Skeletal muscle satellite cell (primary cell): ENCODE data around the gene ADCY10.

Experiments used
- H3K27me3 ChIP-seq: 2 replicates; pipeline ENCODE4 v1.7.0; 2013; ENCODE audit warnings: low read length; ENCODE audit not compliant: control insufficient read depth, insufficient read depth
- H3K36me3 ChIP-seq: 2 replicates; pipeline ENCODE4 v1.7.0; 2013; ENCODE audit warnings: mild to moderate bottlenecking, control low read depth, low read length; ENCODE audit not compliant: insufficient read depth
- H3K4me1 ChIP-seq: 2 replicates; pipeline ENCODE4 v1.7.0; 2013; ENCODE audit warnings: low read length; ENCODE audit not compliant: control insufficient read depth, insufficient read depth
- H3K4me2 ChIP-seq: 2 replicates; pipeline ENCODE4 v1.7.0; 2013; ENCODE audit warnings: mild to moderate bottlenecking, low read length
- H3K4me3 ChIP-seq: 2 replicates; pipeline ENCODE4 v1.7.0; 2013; ENCODE audit warnings: low read length
- H3K9ac ChIP-seq: 2 replicates; pipeline ENCODE4 v1.7.0; 2013; ENCODE audit warnings: mild to moderate bottlenecking, low read depth, low read length, moderate library complexity
- H3K9me3 ChIP-seq: replicated peaks from 2 replicates; pipeline ENCODE4 v1.7.0; 2013; ENCODE audit warnings: mild to moderate bottlenecking, control low read depth, low read length

The ADCY10 gene

GRCh38 chr1:167799747-167800146 lies 114.2 kb downstream of the ADCY10 start:
- Histone ChIP-seq H3K9ac (no peak overlapping the region), H3K36me3 (no peaks in the 10 kb centered on the region), H3K4me3 (no peak overlapping the region), H3K4me2 (no peak overlapping the region), H3K4me1 (peaks cover 29% of the 10 kb centered on the region), H3K9me3 (no peaks in the 10 kb centered on the region), H3K27me3 (no peaks in the 10 kb centered on the region)

- Histone ChIP-seq H3K36me3 (no peaks in the 10 kb centered on the region), H3K4me2 (no peak overlapping the region), H3K4me3 (no peak overlapping the region), H3K4me1 (peaks cover 25% of the 10 kb centered on the region), H3K9me3 (no peaks in the 10 kb centered on the region), H3K27me3 (no peaks in the 10 kb centered on the region), H3K9ac (no peak overlapping the region)
These were observed 115.0 kb downstream of the ADCY10 start for GRCh38 chr1:167798952-167799351.

GRCh38 chr1:167797015-167797414 lies 116.9 kb downstream of the ADCY10 start:
- peak overlapping the region; percentile 41 for H3K9ac ChIP-seq
- no peaks in the 10 kb centered on the region for H3K36me3 ChIP-seq
- H3K4me2 ChIP-seq = peak overlapping the region; percentile 64
- H3K27me3 ChIP-seq = no peaks in the 10 kb centered on the region
- H3K4me3 ChIP-seq = no peak overlapping the region
- H3K4me1 ChIP-seq = peaks cover 31% of the 10 kb centered on the region
- H3K9me3 ChIP-seq = no peaks in the 10 kb centered on the region

- Histone ChIP-seq H3K9me3 (no peaks in the 10 kb centered on the region), H3K4me1 (peaks cover 37% of the 10 kb centered on the region), H3K27me3 (no peaks in the 10 kb centered on the region), H3K4me3 (no peak overlapping the region), H3K36me3 (peaks cover 1% of the 10 kb centered on the region), H3K4me2 (peak overlapping the region; percentile 49), H3K9ac (peak overlapping the region; percentile 41)
These were observed 117.9 kb downstream of the ADCY10 start for GRCh38 chr1:167795810-167796740.

- Histone ChIP-seq H3K27me3 (no peaks in the 10 kb centered on the region), H3K9me3 (no peaks in the 10 kb centered on the region), H3K4me1 (peaks cover 53% of the 10 kb centered on the region), H3K36me3 (peaks cover 19% of the 10 kb centered on the region), H3K4me2 (no peak overlapping the region), H3K9ac (no peak overlapping the region), H3K4me3 (no peak overlapping the region)
These were observed 119.9 kb downstream of the ADCY10 start for GRCh38 chr1:167794043-167794442.

GRCh38 chr1:167792188-167792565 lies 121.8 kb downstream of the ADCY10 start:
- Histone ChIP-seq H3K9me3 (no peaks in the 10 kb centered on the region), H3K4me1 (peaks cover 48% of the 10 kb centered on the region), H3K9ac (no peak overlapping the region), H3K4me3 (no peak overlapping the region), H3K36me3 (peaks cover 32% of the 10 kb centered on the region), H3K27me3 (no peaks in the 10 kb centered on the region), H3K4me2 (no peak overlapping the region)

GRCh38 chr1:167791281-167792187 lies 122.4 kb downstream of the ADCY10 start:
- Histone ChIP-seq H3K36me3 (peaks cover 32% of the 10 kb centered on the region), H3K9me3 (no peaks in the 10 kb centered on the region), H3K4me3 (no peak overlapping the region), H3K27me3 (no peaks in the 10 kb centered on the region), H3K4me1 (peaks cover 45% of the 10 kb centered on the region), H3K9ac (peak overlapping the region; percentile 42), H3K4me2 (no peak overlapping the region)

GRCh38 chr1:167790117-167790516 lies 123.8 kb downstream of the ADCY10 start:
- Histone ChIP-seq H3K27me3 (no peaks in the 10 kb centered on the region), H3K4me1 (peaks cover 33% of the 10 kb centered on the region), H3K36me3 (peaks cover 32% of the 10 kb centered on the region), H3K4me3 (no peak overlapping the region), H3K4me2 (no peak overlapping the region), H3K9ac (no peak overlapping the region), H3K9me3 (no peaks in the 10 kb centered on the region)

- Histone ChIP-seq H3K27me3 (no peaks in the 10 kb centered on the region), H3K9me3 (no peaks in the 10 kb centered on the region), H3K4me2 (no peak overlapping the region), H3K9ac (no peak overlapping the region), H3K4me3 (no peak overlapping the region), H3K36me3 (peaks cover 33% of the 10 kb centered on the region), H3K4me1 (peaks cover 33% of the 10 kb centered on the region)
These were observed 124.4 kb downstream of the ADCY10 start for GRCh38 chr1:167789501-167789900.

- H3K4me3 ChIP-seq = no peak overlapping the region
- H3K36me3 ChIP-seq = peaks cover 45% of the 10 kb centered on the region
- H3K9ac ChIP-seq = no peak overlapping the region
- H3K9me3 ChIP-seq = no peaks in the 10 kb centered on the region
- H3K4me2 ChIP-seq = no peak overlapping the region
- H3K27me3 ChIP-seq = no peaks in the 10 kb centered on the region
- H3K4me1 ChIP-seq = peaks cover 22% of the 10 kb centered on the region
These were observed 127.4 kb downstream of the ADCY10 start for GRCh38 chr1:167786502-167786901.

GRCh38 chr1:167784876-167785550 lies 128.9 kb downstream of the ADCY10 start:
- Histone ChIP-seq H3K36me3 (peaks cover 34% of the 10 kb centered on the region), H3K4me2 (no peak overlapping the region), H3K9ac (no peak overlapping the region), H3K4me3 (no peak overlapping the region), H3K27me3 (no peaks in the 10 kb centered on the region), H3K4me1 (peaks cover 11% of the 10 kb centered on the region), H3K9me3 (no peaks in the 10 kb centered on the region)
